ENCODE measurements around the gene ZNF846. TPM values are rescaled to one million over a fixed set of nuclear protein-coding genes. Genes with fewer than 3 reads are reported as not detected.

The ZNF846 gene
- total RNA-seq, 1 experiment from 2014 or later = 11.2 TPM

DNA sequence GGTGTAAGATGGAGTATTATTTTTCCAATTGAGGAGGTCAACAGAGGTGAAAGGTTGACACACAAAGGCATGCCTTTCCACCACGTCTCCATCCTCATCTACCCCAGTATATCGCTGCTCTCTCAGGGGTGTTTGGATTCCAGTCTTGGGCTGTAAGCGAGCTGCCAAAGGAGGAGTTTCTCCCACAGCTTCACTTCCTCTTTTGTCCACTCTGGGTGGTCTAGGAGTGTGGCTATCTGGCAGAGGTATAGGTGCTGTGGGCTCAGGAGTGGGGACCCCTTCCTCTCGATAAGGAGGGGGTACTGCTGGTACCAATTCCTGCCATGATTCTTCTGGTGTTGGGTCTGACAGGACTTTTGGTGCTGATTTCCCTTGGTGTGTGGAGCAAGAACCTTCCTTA, 39.4 kb downstream of the ZNF846 start:
- TF ChIP-seq, protein P1, sequence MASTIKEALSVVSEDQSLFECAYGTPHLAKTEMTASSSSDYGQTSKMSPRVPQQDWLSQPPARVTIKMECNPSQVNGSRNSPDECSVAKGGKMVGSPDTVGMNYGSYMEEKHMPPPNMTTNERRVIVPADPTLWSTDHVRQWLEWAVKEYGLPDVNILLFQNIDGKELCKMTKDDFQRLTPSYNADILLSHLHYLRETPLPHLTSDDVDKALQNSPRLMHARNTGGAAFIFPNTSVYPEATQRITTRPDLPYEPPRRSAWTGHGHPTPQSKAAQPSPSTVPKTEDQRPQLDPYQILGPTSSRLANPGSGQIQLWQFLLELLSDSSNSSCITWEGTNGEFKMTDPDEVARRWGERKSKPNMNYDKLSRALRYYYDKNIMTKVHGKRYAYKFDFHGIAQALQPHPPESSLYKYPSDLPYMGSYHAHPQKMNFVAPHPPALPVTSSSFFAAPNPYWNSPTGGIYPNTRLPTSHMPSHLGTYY (CRISPR knock-in tag; IDR thresholded peaks at IDR 0.05) = no peak
- no peak for TF ChIP-seq SMAD4 (CRISPR knock-in tag; IDR thresholded peaks at IDR 0.05)
- TF ChIP-seq, protein P2, sequence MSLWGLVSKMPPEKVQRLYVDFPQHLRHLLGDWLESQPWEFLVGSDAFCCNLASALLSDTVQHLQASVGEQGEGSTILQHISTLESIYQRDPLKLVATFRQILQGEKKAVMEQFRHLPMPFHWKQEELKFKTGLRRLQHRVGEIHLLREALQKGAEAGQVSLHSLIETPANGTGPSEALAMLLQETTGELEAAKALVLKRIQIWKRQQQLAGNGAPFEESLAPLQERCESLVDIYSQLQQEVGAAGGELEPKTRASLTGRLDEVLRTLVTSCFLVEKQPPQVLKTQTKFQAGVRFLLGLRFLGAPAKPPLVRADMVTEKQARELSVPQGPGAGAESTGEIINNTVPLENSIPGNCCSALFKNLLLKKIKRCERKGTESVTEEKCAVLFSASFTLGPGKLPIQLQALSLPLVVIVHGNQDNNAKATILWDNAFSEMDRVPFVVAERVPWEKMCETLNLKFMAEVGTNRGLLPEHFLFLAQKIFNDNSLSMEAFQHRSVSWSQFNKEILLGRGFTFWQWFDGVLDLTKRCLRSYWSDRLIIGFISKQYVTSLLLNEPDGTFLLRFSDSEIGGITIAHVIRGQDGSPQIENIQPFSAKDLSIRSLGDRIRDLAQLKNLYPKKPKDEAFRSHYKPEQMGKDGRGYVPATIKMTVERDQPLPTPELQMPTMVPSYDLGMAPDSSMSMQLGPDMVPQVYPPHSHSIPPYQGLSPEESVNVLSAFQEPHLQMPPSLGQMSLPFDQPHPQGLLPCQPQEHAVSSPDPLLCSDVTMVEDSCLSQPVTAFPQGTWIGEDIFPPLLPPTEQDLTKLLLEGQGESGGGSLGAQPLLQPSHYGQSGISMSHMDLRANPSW (CRISPR knock-in tag; conservative IDR thresholded peaks at IDR 0.05; ENCODE audit: low read depth) = no peak
- TF ChIP-seq ZBTB21 (CRISPR knock-in tag; IDR thresholded peaks at IDR 0.05; ENCODE audit: borderline replicate concordance) = no peak
- TF ChIP-seq, protein P3, sequence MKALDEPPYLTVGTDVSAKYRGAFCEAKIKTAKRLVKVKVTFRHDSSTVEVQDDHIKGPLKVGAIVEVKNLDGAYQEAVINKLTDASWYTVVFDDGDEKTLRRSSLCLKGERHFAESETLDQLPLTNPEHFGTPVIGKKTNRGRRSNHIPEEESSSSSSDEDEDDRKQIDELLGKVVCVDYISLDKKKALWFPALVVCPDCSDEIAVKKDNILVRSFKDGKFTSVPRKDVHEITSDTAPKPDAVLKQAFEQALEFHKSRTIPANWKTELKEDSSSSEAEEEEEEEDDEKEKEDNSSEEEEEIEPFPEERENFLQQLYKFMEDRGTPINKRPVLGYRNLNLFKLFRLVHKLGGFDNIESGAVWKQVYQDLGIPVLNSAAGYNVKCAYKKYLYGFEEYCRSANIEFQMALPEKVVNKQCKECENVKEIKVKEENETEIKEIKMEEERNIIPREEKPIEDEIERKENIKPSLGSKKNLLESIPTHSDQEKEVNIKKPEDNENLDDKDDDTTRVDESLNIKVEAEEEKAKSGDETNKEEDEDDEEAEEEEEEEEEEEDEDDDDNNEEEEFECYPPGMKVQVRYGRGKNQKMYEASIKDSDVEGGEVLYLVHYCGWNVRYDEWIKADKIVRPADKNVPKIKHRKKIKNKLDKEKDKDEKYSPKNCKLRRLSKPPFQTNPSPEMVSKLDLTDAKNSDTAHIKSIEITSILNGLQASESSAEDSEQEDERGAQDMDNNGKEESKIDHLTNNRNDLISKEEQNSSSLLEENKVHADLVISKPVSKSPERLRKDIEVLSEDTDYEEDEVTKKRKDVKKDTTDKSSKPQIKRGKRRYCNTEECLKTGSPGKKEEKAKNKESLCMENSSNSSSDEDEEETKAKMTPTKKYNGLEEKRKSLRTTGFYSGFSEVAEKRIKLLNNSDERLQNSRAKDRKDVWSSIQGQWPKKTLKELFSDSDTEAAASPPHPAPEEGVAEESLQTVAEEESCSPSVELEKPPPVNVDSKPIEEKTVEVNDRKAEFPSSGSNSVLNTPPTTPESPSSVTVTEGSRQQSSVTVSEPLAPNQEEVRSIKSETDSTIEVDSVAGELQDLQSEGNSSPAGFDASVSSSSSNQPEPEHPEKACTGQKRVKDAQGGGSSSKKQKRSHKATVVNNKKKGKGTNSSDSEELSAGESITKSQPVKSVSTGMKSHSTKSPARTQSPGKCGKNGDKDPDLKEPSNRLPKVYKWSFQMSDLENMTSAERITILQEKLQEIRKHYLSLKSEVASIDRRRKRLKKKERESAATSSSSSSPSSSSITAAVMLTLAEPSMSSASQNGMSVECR (CRISPR knock-in tag; IDR thresholded peaks at IDR 0.05; ENCODE audit: borderline replicate concordance) = no peak
- TF ChIP-seq ETV6 (CRISPR knock-in tag; IDR thresholded peaks at IDR 0.05) = no peak
- TF ChIP-seq, protein P4, sequence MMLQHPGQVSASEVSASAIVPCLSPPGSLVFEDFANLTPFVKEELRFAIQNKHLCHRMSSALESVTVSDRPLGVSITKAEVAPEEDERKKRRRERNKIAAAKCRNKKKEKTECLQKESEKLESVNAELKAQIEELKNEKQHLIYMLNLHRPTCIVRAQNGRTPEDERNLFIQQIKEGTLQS (CRISPR knock-in tag; conservative IDR thresholded peaks at IDR 0.05) = no peak
- no peak for TF ChIP-seq GABPB1 (CRISPR knock-in tag; IDR thresholded peaks at IDR 0.05)
- TF ChIP-seq, protein P5, sequence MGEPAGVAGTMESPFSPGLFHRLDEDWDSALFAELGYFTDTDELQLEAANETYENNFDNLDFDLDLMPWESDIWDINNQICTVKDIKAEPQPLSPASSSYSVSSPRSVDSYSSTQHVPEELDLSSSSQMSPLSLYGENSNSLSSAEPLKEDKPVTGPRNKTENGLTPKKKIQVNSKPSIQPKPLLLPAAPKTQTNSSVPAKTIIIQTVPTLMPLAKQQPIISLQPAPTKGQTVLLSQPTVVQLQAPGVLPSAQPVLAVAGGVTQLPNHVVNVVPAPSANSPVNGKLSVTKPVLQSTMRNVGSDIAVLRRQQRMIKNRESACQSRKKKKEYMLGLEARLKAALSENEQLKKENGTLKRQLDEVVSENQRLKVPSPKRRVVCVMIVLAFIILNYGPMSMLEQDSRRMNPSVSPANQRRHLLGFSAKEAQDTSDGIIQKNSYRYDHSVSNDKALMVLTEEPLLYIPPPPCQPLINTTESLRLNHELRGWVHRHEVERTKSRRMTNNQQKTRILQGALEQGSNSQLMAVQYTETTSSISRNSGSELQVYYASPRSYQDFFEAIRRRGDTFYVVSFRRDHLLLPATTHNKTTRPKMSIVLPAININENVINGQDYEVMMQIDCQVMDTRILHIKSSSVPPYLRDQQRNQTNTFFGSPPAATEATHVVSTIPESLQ (CRISPR knock-in tag; IDR thresholded peaks at IDR 0.05) = no peak
- DNase-seq (ENCODE audit: low spot score) (no peak), ATAC-seq (no peak)
- no peak overlapping the region for H3K27ac Mint-ChIP-seq
- no peak overlapping the region for H3K4me3 Mint-ChIP-seq
- ChIA-PET CTCF (no interaction called here), POLR2A (no interaction called here)
- peaks cover 3% of the 10 kb centered on the region; the same call in 1 of the 2 replicates for H3K4me1 Mint-ChIP-seq
- peaks cover 6% of the 10 kb centered on the region for H3K27me3 Mint-ChIP-seq (ENCODE audit: low read depth)
- H3K9me3 Mint-ChIP-seq = peaks cover 23% of the 10 kb centered on the region
- H3K36me3 Mint-ChIP-seq = peaks cover 6% of the 10 kb centered on the region

DNA sequence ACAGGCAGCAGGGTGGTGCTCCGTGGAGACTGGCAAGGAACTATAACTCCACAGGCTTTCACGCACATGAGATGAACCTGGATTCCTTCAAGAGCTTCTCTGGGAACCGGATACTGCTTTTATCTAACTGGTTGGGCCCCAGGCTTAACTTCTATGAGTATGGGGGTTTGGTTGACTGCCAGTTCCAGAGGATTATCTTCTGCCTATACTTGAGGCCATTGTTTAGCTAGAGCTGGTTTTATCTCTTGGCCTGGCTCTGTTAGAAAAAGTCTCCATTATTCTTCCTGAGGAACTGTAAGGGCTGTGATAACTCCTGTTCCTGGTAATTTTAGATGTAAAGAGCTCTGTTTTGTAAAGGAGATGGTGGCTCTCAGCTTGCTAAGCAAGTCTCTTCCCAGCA, 40.9 kb downstream of the ZNF846 start:
- peaks cover 7% of the 10 kb centered on the region for H3K4me1 Mint-ChIP-seq
- no peak overlapping the region for H3K4me3 Mint-ChIP-seq
- H3K36me3 Mint-ChIP-seq = peaks cover 15% of the 10 kb centered on the region
- H3K9me3 Mint-ChIP-seq = peaks cover 37% of the 10 kb centered on the region
- peaks cover 6% of the 10 kb centered on the region for H3K27me3 Mint-ChIP-seq (ENCODE audit: low read depth)
- CTCF ChIA-PET = no interaction called here
- POLR2A ChIA-PET = no interaction called here
- H3K27ac Mint-ChIP-seq = no peak overlapping the region
- ATAC-seq = no peak
- no peak for DNase-seq (ENCODE audit: low spot score)
- TF ChIP-seq NR3C1 (CRISPR knock-in tag; conservative IDR thresholded peaks at IDR 0.05; ENCODE audit: low read depth) (no peak), ZNF423 (CRISPR knock-in tag; IDR thresholded peaks at IDR 0.05) (no peak), TCF7 (CRISPR knock-in tag; IDR thresholded peaks at IDR 0.05; ENCODE audit: low read depth) (no peak), SOX15 (CRISPR knock-in tag; IDR thresholded peaks at IDR 0.05) (no peak), GABPB1 (CRISPR knock-in tag; IDR thresholded peaks at IDR 0.05) (no peak), FOXP1 (CRISPR knock-in tag; IDR thresholded peaks at IDR 0.05; ENCODE audit: borderline replicate concordance) (no peak), ATF1 (CRISPR knock-in tag; IDR thresholded peaks at IDR 0.05) (no peak), HMGA2 (CRISPR knock-in tag; IDR thresholded peaks at IDR 0.05) (no peak), TEAD1 (CRISPR knock-in tag; IDR thresholded peaks at IDR 0.05) (no peak), RELA (CRISPR knock-in tag; IDR thresholded peaks at IDR 0.05; ENCODE audit: borderline replicate concordance) (no peak)
- TF ChIP-seq, protein P6, sequence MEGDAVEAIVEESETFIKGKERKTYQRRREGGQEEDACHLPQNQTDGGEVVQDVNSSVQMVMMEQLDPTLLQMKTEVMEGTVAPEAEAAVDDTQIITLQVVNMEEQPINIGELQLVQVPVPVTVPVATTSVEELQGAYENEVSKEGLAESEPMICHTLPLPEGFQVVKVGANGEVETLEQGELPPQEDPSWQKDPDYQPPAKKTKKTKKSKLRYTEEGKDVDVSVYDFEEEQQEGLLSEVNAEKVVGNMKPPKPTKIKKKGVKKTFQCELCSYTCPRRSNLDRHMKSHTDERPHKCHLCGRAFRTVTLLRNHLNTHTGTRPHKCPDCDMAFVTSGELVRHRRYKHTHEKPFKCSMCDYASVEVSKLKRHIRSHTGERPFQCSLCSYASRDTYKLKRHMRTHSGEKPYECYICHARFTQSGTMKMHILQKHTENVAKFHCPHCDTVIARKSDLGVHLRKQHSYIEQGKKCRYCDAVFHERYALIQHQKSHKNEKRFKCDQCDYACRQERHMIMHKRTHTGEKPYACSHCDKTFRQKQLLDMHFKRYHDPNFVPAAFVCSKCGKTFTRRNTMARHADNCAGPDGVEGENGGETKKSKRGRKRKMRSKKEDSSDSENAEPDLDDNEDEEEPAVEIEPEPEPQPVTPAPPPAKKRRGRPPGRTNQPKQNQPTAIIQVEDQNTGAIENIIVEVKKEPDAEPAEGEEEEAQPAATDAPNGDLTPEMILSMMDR (IDR thresholded peaks at IDR 0.05) = no peak
- TF ChIP-seq, protein P5 (CRISPR knock-in tag; IDR thresholded peaks at IDR 0.05) = no peak
- TF ChIP-seq, protein P7, sequence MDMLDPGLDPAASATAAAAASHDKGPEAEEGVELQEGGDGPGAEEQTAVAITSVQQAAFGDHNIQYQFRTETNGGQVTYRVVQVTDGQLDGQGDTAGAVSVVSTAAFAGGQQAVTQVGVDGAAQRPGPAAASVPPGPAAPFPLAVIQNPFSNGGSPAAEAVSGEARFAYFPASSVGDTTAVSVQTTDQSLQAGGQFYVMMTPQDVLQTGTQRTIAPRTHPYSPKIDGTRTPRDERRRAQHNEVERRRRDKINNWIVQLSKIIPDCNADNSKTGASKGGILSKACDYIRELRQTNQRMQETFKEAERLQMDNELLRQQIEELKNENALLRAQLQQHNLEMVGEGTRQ (CRISPR knock-in tag; IDR thresholded peaks at IDR 0.05) = no peak

All from WTC11 (cell line).